ENCODE measurements around the gene NCBP3. TPM values are rescaled to one million over a fixed set of nuclear protein-coding genes. Genes with fewer than 3 reads are reported as not detected.

NCBP3 gene, protein sequence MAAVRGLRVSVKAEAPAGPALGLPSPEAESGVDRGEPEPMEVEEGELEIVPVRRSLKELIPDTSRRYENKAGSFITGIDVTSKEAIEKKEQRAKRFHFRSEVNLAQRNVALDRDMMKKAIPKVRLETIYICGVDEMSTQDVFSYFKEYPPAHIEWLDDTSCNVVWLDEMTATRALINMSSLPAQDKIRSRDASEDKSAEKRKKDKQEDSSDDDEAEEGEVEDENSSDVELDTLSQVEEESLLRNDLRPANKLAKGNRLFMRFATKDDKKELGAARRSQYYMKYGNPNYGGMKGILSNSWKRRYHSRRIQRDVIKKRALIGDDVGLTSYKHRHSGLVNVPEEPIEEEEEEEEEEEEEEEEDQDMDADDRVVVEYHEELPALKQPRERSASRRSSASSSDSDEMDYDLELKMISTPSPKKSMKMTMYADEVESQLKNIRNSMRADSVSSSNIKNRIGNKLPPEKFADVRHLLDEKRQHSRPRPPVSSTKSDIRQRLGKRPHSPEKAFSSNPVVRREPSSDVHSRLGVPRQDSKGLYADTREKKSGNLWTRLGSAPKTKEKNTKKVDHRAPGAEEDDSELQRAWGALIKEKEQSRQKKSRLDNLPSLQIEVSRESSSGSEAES
- polyA plus RNA-seq (2012; ENCODE audit: insufficient read depth, insufficient read length) = 45.4 TPM

DNA sequence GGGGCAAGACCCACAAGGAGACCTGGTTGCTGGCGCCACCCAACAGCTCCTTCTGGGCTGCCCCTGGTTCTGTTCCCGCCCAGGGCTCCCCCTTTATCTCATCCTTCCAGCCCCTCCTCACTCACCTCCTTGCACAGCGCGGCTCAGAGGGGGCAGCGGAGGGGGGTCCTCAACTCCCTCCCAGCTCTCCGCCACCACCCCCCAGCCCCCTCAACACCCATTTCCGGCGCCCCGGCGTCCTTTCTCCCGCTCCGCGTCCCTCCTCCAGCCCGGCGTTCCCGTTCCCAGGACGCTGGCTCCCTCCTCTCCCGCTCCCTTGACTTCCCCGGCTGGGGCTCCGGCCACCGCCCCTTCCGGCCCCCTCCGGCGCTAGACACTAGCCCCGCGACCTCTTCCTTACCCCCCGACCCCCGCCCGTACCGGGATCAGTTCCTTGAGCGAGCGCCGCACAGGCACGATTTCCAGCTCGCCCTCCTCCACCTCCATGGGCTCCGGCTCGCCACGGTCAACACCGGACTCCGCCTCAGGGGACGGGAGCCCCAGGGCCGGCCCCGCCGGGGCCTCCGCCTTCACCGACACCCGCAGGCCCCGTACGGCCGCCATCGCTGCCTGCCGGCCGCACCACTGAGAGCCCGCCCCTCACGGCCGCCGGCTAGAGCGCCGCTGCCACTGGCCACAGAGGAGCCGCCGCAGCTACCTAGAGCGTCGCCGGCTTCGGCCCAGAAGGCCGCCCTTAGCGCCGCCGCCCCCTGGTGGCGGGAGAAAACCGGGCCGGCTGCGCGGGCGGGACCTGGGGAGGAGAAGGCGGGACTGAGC lies at the start of gene NCBP3:
NCBP3 (minus strand) TSS at position 626 of the 816 bp plus-strand sequence; CDS start at position 603, 23 bp downstream.
- peak; percentile 87 for DNase-seq (ENCODE audit: low read depth, low spot score)
- H3K4me3 ChIP-seq (ENCODE audit: low read length) = peak within 1 kb of the TSS; percentile 82

DNA sequence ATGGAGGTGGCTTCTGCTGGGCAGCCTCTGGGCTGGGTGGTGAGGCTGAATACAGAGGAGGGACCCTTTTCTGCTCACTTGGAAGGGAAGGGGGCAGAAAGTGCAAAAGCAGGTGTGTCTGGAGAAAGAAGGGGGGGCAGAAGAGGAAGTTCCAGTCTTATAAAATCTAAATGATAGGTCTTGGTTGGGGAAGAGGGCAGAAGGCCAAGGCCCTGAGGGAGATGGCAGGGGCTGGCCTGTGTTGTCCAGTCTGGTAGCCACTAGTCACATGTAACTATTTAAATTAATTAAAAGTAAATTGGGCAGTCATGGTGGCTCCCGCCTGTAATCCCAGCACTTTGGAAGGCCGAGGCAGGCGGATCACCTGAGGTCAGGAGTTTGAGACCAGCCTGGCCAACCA lies 49.3 kb upstream of the NCBP3 start:
- DNase-seq (ENCODE audit: low read depth, low spot score) = no peak
- H3K4me3 ChIP-seq (ENCODE audit: low read length) = no peak overlapping the region

DNA sequence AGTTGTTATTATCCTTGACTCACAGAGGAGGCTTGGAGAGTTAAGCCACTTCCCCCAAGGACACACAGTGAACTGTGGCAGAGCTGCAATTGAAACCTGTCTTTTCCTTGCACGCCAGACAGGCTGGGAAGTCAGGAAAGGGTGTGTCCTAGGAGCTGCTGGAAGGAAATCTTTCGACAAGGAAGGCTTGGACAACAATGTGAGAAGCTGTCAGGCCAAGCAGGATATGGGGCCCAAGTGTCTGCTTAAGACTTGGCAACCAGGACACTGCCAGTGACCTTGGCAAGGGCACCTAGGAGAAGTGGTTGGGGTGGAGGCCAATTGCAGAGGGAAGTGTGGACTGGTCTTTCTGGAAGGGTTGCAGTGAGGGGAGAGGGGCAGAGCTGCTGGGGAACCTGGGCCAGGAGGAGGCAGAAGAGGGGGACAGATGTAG lies 48.9 kb upstream of the NCBP3 start:
- H3K4me3 ChIP-seq (ENCODE audit: low read length) = no peak overlapping the region
- no peak for DNase-seq (ENCODE audit: low read depth, low spot score)

DNA sequence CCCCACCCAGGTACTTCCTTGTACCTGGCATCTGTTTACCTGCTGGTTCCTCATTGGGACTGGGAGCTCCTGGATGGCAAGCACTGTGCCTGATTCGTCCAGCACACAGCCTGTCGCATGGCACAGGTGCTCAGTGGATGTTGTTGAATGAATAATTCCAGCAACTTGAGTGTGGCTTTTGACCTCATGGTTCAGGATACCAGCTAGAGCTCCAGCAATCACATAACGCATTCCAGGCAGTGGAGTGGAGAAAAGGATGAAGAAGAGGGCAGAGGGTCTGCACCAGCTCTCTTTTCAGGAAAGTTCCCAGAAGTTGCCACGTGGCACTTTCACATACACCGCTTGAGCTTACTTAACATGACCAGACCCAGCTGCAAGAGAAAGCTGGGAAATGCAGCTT lies 48.1 kb upstream of the NCBP3 start:
- H3K4me3 ChIP-seq (ENCODE audit: low read length) = no peak overlapping the region
- DNase-seq (ENCODE audit: low read depth, low spot score) = no peak

DNA sequence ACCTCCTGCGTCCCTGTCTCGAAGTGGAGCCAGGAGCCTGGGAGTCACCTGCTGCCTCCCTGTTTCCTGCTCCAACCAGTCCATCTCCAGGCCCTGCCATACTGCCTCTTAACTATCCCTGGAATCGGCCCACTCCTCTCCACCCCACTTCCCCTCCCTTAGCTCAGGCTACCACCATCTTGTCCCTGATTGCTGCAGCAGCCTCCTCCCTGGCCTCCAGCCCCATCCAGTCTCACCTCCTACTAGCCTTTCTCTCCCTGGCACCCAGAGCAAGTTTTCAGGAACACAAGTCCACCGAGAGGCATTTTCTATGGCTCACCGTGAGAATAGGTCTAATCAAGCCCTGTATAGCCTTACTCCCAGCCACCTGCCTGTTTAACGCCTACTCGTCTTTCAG lies 47.7 kb upstream of the NCBP3 start:
- H3K4me3 ChIP-seq (ENCODE audit: low read length) = peak overlapping the region; percentile 51

DNA sequence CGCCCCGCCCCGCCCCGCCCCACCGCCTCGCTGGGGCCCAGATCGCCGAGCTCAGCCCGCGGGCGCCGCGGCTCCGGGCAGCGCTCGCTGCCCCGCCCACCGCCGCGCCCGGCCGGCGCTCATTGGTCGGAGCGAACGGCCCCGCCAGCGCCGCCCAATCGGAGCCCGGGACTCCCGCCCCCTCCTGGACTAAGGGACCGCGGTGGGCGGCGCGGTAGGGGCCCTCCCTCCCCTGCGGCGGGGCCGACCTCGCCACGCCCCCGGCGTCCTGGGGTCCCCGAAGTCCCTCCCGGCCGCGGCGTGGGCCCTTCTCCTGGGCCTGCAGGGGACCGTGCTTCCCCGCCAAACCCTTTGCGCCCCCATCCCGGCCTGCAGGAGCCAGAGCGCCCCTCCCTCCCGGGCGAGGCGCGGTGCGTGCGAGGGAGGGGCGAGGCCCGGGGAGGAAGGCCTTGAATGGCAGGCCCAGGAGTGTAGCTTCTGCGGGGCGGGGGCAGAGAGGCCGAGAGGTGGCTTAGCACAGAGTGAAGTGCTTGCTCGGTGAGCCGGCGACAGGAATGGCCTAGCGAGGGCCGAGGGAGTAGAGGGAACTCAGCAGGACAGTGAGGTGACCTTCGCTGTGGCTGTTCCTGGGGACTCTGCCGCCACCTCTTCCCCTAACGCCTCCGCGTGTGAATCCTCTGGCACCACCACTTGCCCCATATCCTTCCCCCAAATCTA lies 47.1 kb upstream of the NCBP3 start, which contains the start of gene CAMKK1:
CAMKK1 (minus strand) TSS at position 51 of the 717 bp plus-strand sequence. CDS start 7,366 bp downstream, outside the sequence.
- peak within 1 kb of the TSS; percentile 56 for H3K4me3 ChIP-seq (ENCODE audit: low read length)
- peak; percentile 71 for DNase-seq (ENCODE audit: low read depth, low spot score)

More for the DNA sequence above, 47.7 kb upstream of the NCBP3 start:
- DNase-seq (ENCODE audit: low read depth, low spot score) = no peak

DNA sequence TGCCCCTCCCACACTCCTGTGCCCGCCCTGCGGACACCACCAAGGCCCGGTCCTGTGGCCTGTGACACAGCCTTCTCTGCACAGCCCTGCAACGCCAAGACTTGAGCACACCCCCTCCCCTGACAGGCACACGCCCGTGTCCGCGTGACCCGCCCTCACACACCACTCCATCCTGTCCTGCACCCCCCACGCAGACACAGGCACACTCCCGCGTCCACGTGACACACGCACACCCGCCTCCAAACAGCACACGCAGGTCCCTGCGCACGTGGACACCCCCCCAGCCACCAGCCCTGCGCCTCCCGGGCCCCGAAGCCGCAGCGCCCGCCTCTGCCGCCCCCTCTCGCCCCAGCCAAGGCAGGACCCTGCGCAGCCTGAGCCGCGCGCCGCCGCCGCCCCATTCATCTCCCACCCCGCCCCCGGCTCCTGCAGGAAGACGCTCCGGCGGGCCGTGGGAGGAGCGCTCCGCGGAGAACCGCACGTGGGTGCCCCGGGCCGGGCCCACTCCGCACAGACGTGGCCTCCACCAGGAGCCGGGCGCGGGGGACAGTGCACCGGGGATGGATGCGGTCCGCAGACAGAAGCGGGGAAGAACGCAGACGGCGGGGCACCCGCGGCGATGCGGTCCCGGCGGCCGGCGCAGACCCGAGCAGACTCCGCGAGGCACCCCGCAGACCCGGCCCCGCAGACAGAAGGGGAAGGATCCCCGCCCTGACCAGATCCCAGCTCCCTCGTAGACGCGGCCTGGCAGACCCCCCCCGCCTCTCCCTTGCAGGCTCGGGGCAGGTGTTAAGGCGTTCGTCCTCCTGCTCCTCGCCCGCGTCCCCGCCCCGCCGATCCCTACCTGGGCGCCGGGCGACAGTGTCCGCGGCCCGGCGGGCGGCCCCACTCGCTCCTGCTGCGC lies 46.3 kb upstream of the NCBP3 start:
- DNase-seq (ENCODE audit: low read depth, low spot score) = peak; percentile 54
- peak overlapping the region; percentile 56 for H3K4me3 ChIP-seq (ENCODE audit: low read length)

DNA sequence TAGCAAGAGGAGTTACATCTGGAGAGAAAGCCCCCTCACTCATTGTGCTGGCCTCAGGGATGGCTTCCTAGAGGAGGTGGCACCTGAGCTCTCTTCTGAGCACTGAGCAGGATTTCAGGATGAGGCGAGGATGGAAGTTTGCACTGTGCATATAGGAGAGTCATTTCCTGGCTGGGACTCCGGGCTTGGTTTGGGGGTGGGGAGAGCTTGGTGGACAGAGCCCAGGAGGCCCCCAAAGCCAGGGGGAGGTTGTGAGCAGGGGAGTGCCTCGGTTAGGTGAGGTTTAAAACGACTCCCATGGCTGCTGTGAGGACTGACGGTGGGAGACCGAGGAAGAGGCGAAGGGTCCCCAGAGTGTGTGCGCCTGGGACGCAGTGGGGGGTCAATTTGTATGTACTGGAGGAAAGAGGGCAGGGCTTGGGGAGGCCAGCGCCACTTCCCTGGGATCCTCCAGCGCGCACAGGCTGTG lies 45.6 kb upstream of the NCBP3 start:
- H3K4me3 ChIP-seq (ENCODE audit: low read length) = peak overlapping the region; percentile 56
- DNase-seq (ENCODE audit: low read depth, low spot score) = no peak

DNA sequence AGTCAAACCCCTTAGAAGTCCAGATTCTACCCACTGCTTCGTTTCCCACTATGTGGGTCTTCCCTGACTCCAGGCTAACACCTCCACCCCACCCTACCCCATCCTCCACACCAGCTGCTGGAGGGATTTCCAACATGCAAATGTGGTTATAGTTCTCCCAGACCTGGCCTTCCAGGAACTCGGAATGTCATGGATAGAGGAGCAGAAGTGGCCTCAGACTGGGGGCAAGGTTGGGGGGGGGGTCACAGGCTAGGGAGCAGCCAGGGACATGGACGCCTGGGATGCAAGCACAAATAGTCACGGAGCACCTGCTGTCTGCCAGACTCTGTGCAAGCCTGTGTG lies 44.8 kb upstream of the NCBP3 start:
- no peak for DNase-seq (ENCODE audit: low read depth, low spot score)
- no peak overlapping the region for H3K4me3 ChIP-seq (ENCODE audit: low read length)

DNA sequence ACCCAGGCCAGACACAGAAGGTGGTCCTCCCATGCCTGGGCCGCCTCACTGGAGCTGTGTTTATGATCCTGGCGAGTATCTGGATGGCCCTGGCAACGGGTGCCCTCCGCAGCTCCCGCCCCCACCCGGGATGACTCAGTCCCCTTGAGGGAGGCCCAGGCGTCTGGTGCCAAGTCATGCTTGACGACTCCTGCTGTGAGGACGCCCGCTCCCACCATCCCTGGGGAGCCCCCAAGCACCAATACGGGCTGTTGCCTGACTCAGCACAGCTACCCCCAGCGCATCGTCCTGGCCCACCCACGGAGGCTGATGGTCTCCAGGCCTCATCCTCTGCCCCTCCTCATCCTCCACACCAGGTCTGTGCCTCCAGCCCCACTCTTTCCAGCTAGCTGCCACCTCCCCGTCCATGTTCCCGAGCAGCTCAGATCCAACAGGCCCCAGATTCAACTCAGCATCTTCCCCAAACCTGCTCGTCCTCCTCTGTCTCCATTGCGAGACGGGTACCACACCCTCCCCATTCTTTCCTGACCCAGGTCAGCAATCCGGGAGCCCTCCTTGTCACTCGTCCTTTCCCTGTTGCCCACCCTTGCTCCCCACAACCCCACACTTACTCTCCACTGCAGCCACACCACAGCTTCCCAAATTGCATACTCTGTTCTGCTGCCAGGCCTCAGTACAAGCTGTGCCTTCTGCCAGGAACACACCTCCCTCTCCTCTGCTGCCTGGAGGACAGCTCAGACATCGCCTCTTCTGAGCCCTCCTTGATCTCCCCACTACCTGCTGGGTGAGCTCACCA lies 44.2 kb upstream of the NCBP3 start:
- no peak for DNase-seq (ENCODE audit: low read depth, low spot score)
- H3K4me3 ChIP-seq (ENCODE audit: low read length) = no peak overlapping the region

DNA sequence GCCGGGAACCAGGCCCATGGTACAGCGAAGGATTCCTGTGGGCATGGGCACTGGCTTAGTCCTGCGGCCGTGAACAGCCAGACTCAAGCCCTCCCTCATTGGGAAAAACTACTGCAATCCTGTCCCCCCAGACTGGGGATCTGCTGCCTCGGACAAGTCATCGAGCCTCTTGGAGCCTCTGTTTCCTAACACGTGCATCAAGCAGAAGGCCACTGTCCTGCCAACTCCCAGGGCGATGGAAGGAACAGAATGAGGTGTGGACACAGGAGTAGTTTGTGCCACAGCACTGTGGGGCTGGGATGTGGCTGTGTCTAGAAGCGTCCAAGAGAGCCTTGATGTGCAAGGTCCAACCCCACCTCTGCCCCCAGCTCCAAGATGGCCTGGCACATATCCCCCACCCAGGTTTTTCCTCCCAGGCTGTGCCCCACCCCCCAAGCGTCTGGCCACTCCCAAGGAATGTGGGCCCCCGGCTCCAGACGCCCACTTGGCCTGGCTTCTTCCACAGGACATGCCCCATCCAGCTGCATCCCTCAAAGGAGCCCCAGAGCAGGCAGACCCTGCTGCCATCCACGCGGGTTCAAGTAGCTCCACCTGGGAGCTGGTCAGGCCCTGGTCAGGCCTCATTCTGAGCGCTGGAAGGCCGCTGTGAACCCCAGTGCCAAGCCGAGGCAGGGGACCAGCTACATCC lies 43.4 kb upstream of the NCBP3 start:
- no peak overlapping the region for H3K4me3 ChIP-seq (ENCODE audit: low read length)
- no peak for DNase-seq (ENCODE audit: low read depth, low spot score)

DNA sequence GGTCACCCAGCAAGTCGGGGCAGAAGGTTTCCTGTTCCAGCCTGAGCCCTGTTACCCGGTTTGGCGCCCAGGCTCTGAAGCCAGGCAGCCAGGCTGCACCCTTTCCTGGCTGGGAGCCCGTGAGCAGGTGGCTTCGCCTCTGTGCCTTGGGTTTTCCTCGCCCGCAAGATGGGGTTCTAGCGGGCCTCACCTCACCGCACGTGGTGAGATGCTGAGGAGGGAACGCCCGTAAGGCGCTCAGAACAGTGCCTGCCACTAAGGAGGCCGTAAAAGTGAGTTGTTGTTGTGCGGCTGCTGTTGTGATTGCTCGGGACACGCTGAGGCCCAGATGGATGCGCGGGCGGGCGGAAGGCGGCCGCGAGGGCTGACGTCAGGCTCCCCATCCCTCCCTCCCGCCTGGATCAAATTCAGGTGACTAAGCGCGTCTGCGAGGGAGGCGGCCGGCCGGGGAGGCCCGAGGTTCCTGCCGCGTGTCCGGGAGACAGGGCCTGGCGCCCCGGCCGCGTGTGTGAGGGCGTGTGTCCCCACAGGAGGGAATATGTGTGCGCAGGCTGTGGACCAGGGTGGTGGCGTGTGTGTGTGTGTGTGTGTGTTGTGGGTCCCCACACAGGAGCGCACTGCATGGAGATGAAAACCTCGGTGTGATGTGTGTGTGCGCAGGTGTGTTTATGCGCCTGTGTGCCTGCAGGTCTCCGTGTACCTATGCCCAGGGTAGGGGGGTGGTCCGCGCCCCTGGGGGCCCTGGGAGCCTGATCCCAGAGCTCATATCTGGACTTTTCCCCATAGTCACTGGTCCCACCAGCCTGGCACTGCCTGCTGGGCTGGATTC lies 42.5 kb upstream of the NCBP3 start:
- no peak for DNase-seq (ENCODE audit: low read depth, low spot score)
- H3K4me3 ChIP-seq (ENCODE audit: low read length) = no peak overlapping the region

DNA sequence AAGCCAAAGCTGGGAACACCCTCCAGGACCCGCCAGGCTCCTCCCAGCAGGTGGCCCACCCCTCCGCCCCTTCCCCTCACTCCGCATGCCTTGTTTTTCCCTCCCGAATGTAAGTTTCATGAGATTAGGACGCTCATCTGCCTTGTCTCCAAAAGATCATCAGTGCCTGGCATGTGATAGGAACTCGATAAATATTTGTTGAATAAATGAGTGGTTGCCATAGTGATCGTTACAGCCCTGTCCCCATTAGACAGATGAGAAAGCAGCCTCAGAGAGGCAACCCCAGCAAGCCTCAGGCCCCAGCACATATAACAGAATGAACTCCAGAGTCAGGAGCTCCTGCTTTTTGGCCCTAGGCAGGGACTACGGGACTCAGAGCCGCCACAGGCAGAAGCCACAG lies 41.8 kb upstream of the NCBP3 start:
- no peak overlapping the region for H3K4me3 ChIP-seq (ENCODE audit: low read length)
- no peak for DNase-seq (ENCODE audit: low read depth, low spot score)

DNA sequence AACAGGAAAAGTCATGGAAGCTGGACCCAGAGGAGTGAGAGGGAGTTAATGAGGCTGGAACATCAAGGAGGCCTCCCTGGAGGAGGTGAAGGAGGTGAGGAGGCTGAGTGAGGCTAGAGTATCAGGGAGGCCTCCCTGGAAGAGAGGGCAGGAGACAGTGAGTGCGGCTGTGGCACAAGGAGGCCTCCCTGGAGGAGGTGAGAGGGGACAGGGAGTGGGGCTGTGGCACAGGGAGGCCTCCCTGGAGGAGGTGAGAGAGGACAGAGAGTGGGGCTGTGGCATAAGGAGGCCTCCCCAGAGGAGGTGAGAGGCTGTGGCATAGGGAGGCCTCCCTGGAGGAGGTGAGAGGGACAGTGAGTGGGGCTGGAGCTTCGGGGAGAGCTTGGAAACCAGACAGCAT lies 41.3 kb upstream of the NCBP3 start:
- H3K4me3 ChIP-seq (ENCODE audit: low read length) = no peak overlapping the region
- no peak for DNase-seq (ENCODE audit: low read depth, low spot score)

DNA sequence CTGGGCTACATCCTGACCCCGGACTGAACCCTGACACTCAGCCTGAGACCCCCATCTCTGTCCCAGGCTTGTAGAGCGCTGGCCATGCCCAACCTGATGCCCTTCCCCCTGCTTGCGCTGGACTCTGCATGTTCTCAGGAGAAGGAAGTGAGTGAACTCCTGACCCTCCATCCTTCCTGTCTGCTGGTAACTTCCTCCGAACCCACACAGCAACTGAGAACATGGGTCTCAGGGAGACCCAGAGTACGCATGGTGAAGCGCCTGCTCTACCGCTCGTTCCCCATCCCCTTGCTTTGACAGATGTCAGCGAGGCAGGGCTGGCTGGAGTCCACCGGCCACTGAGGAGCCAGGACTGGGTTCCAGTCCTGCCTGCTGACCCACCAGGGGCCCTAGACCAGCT lies 40.7 kb upstream of the NCBP3 start:
- no peak overlapping the region for H3K4me3 ChIP-seq (ENCODE audit: low read length)
- DNase-seq (ENCODE audit: low read depth, low spot score) = no peak

DNA sequence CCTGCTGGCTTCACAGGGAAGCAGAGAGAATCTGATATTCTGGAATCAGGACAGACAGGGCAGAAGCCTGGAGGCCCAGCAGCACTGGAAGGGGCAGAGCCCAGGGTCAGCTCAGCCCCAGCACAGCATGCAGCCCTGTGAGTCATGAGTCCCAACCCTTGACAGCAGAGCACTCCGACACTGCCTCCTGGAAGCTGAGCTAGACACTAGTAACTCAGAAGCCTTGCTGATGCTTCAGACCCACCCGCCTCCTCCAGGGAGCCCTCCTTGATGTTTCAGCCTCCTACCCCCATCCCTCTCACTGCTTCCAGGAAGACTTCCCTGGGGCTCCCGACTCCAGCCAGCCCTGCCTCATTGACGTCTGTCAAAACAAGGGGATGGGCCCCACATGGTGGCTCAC lies 39.9 kb upstream of the NCBP3 start:
- H3K4me3 ChIP-seq (ENCODE audit: low read length) = no peak overlapping the region
- no peak for DNase-seq (ENCODE audit: low read depth, low spot score)
